GM18870 (cell line): ENCODE measurements around the gene RASA3.

Source experiments
- ATAC-seq: cut with Tn5 transposase; IDR thresholded peaks from one replicate; pipeline ENCODE4 v1.9.1; 2021; ENCODE audit warnings: moderate library complexity; ENCODE audit not compliant: unreplicated experiment

The RASA3 gene

DNA sequence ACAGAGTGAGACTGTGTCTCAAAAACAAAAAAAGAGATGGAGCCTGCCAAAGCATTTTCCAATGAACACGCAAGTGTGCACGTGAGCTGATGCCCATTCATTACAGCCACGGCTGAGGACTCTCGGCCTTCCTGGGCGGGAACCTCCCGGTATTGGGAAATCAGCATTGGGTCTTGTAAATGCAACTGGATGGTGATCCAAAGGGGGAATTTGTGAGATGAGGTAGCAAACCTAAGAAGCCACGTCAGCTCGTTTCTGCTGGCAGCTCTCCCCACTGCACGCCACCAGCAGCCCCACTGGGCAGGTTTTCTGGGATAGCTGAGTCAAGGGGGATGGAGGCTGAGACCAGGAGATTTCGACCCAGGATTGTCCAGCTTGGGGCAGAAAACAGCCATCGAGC is 170.0 kb downstream of the RASA3 start:
- ATAC-seq = no peak

DNA sequence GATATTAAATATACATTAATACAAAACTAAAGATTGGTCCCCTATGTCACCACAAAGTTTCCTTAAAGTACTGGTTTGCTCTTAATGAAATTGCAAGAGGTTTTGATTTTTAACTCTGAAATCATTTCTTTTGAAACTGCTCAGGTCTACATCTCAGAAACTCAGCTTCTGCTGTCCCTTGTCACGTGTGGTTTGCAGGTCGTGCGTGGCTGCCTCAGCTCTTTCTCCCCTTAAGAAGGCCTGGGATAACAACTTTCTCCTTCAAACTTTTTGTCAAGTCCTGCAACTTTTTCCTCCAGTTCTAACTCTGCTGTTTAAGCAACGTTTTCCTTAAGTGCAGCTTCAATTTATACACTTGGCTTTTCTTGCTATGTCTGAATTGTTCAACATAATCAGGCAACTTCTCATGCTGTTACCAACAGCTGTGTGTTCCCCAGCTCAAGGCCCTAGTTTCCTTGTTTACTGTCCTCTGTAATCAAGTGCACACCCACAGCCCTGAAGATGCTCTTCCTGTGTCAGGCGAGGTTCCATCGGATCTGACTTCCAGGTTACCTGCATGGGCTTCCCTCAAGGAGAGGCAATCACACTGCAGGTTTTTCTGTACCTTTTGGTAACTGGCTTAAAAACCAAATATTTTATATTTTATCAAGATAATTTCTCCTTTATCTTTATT is 172.0 kb downstream of the RASA3 start:
- ATAC-seq = no peak

DNA sequence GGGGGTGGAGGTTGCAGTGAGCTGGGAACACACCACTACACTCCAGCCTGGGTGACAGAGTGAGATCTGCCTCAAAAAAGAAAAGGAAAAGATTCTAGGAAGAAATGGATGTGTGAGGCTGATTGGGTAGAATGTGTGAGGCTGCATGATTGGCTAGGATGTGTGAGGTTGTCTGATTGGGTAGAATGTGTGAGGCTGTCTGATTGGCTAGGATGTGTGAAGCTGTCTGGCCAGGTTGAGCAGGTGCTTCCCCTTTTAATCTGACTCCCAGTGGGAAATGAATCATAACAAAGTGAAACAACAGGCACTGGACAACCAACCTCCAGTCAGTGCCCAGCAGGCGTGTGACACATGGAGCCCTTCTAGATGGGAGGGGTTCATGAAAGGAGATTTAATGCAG is 173.2 kb downstream of the RASA3 start:
- ATAC-seq = no peak

DNA sequence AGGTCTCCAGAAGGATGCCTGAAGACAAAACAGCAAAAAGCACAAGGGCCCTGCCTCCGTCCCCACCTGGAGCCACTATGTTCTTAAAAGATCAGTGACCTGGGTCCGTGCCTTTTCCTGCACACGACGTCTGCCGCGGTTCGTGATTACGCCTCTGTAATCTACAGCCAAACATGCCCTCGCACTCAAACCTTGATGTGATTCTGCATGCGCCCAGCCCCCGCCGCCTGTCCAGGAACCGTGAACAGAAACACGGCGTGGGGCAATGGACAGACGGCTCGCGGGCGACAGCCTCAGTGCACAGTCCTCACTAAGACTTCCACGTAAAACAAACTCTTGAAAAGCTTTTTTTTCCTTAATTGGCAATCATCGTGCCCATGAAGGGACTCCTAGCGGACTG is 174.1 kb downstream of the RASA3 start:
- no peak for ATAC-seq

DNA sequence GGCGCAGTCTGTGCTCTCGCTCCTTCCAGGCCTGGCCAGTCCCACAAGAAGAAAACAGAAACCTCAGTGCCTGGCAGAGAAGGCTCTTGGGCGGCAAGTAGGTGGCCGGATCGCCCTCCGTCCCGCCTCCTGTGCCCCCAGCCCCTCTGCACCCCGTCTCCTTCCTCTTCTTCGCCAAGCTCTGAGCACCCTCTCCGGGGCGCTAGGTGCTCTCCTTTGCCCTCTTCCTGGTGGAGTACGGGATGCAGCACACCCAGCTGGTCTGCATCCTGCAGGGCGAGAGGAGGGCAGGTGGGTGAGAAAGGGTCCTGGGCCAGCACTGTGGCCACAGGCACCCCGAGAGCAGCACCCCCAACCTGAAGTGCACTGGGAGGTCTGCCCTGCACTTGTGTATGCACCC is 175.9 kb downstream of the RASA3 start:
- no peak for ATAC-seq

DNA sequence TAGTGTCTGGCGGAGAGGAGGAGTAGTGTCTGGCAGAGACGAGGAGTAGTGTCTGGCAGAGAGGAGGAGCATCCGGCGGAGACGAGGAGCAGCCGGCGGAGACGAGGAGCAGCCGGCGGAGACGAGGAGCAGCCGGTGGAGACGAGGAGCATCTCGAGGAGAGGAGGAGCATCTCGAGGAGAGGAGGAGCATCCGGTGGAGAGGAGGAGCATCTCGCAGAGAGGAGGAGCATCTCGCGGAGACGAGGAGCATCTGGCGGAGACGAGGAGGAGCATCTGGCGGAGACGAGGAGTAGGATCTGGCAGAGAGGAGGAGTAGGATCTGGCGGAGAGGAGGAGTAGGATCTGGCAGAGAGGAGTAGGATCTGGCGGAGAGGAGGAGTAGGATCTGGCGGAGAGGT is 176.7 kb downstream of the RASA3 start:
- ATAC-seq = no peak

DNA sequence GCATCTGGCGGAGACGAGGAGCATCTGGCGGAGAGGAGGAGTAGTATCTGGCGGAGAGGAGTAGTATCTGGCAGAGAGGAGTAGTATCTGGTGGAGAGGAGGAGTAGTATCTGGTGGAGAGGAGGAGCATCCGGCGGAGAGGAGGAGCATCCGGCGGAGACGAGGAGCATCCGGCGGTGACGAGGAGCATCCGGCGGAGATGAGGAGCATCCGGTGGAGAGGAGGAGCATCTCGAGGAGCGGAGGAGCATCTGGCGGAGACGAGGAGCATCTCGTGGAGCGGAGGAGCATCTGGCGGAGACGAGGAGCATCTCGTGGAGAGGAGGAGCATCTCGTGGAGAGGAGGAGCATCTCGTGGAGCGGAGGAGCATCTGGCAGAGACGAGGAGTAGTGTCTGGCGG is 177.2 kb downstream of the RASA3 start:
- no peak for ATAC-seq

DNA sequence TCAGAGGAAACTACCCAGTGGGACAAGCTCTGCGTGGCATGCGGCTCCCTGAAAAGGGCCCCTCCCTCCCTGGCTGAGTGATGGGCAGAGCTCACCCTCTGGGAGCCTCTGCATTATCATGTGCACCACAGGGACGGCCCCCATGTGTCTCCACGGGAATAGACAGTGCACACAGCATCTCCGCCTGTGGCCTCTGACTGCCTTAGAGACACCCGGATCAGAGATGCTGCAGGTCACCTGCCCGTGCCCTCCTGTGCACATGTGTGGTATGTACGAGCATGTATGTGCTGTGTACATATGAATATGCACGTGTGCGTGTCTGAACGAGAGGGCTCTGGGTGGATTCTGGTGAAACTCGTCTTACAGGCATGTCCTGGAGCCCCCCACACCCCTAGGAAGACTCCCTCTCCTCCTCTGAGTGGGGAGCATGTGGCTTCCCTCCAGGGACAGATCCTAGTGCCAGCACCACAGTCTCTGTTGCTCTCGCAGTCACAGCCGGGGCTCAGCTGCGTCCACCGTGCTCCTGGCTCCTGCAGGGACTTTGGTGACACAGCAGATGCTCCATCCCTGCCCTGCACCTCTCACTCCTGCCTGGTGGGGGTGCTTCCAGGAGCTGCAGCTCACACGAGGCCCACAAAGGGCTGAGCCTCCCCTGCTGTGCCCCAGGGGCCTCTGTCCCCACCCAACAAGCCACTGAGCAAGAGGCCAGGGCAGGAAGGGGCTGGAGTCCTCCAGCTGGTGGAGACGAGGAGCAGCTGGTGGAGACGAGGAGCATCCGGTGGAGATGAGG is 178.2 kb downstream of the RASA3 start:
- ATAC-seq = no peak

DNA sequence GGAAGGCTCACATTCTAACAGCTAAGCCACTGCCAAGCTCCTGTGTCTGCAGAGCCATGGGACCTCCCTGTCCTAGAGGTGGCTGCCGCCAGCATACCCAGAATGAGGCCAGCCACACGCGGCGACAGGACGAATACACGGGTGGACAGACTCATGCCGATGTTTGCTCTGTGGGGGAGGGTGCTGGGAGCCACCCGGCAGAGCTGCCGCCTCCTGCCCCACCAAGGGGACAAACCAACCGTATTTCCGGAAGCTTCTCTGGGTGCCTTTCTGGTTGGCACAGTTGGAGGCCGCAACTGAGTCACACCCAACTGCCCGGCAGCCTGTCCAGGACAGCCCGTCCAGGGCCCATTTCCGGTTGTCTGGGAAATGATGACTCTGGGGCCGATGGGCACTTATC is 178.9 kb downstream of the RASA3 start:
- no peak for ATAC-seq

DNA sequence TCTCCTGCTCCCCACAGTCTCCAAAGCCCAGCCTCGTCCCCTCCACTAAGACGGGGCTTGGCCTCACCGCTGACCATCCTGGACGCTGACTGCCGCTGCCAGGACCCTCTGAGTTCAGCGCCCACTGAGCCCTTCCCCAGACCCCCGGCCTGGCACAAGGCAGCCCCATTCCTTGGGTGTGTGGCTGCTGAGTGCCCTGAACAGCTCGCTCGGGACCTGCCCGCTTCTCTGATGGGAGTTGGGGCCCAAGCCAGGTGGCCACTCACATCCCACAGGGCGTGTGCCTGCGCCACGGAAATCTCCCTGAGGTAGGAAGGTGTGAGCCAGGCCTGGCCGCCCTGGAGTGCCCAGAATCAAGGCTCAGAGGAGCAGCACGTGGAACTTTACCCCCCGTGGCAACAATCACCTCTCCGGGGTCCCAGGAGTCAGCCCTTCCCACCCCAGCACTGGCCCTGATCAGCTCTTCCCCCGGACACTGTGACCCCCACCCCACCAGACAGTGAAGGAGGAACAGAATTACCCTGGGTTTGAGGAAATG is 179.4 kb downstream of the RASA3 start:
- no peak for ATAC-seq

DNA sequence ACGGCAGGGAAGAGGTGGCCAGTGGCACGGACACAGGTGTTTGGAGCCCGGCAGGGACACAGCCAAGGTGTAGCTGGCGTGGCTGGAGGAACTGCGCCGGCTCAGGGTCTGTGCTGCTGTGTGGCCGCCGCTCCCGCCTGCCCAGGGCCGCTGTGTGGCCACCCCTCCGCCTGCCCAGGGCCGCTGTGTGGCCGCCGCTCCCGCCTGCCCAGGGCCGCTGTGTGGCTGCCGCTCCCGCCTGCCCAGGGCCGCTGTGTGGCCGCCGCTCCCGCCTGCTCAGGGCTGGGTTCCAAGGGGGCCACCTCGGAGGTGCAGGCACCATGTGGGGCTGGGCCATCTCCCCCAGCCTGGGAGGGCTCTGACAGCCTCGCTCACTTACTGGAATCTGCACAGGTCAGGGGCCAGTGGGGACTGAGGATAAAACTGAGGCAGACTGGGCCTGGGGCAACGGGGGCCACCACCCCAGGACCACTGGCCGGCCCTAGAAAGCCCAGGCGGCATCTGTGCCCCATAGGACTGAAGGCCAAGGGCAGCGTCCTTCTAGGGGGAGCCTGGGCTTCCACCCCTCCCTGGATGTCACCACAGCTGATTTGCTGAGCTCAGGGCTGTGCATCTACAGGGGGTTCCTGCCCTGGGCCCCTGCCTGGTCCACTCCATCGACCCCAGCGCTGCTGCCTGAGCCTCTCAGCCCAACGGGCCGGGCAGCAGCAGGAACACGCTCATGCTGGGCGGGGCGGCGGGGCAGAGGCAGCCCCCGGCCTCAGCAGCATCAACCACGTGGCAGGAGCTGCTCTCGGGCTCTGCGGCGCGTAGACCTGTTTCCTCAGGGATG is 180.1 kb downstream of the RASA3 start:
- ATAC-seq = no peak

DNA sequence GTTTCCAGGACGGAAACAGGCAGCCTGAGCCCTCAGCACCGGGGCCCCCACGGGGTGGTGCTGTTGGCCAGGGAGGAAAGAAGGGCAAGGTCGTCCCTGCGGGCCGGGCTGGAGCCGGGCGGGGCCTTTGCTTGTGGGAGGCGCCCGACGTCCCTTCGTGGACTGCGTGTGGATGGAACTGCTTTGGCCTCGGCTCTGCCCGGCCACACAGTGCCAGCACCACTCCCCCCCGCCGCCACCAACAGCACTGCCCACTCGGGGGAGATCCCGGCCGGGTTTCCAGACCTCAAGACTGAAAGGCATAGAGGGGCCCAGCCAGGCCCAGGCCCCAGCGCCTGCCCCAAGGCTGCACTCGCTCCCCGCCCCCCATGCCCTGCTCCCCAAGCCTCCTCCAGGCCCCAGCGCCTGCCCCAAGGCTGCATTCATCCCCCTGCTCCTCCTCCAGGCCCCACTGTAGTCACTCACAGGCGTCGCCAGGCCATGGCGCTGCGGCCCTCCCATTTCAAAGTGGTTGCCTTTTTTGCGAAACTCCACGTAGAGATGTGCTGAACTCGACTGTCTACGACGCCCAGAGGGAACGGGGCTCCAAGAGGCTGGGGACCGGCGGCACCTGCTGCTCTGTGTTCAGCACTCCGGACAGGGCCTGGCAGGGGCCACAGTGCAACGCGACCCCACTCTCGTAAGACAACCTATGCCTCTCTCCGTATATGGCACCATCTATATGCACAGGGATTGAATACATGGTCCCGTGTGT is 181.0 kb downstream of the RASA3 start:
- peak; percentile 53 for ATAC-seq

DNA sequence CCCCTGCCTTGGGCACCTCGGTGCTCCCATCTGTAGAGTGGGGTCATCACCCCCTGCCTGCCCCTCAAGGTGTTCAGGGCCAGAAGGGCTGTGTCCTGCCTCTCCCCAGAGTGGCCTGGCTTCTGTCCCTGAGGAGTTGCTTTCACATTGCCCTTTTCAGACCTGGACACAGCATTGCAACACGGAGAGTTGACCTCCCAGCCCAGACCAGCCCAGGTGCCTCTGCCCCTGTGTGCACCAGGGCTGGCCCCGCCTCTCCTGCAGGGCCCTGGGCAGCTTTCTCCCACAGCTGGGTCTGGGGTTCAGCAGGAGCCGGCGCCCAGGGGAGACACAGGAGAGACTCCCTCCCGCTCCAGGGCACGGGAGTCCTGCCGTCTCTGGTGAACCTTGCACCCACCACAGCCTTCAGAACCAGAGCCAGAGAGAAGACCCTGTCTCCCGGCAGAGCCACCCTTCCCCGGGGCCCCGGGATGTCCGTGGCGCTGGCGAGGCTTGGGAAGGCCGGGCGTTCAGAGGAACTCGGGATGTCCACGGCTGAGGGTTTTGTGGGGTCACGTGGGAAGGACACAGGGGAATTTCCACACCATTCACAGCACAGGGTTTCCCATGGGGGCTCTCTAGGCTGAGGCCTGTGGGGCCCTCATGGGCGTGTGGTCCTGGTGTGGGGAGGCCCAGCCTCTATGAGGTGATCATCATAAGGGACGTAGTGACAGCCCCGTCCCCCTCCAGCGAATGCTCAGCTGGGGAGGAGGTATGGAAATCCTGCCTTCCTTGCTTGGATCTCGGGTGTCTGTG is 181.8 kb downstream of the RASA3 start:
- ATAC-seq = no peak

DNA sequence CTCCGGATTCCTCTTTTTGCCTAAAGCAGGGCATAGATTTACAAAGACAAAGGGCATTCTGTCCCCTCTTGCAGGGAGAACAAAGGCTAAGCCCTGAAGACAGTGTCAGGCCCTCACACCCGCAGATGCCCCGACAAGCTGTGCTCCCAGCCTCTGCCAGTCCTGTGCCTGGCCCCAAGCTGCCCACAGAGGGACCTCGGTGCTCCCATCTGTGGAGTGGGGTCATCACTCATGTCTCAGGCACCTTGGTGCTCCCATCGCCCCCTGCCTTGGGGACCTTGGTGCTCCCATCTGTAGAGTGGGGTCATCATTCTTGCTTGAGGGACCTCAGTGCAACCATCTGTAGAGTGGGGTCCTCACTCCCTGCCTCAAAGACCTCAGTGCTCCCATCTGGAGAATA is 182.9 kb downstream of the RASA3 start:
- no peak for ATAC-seq

DNA sequence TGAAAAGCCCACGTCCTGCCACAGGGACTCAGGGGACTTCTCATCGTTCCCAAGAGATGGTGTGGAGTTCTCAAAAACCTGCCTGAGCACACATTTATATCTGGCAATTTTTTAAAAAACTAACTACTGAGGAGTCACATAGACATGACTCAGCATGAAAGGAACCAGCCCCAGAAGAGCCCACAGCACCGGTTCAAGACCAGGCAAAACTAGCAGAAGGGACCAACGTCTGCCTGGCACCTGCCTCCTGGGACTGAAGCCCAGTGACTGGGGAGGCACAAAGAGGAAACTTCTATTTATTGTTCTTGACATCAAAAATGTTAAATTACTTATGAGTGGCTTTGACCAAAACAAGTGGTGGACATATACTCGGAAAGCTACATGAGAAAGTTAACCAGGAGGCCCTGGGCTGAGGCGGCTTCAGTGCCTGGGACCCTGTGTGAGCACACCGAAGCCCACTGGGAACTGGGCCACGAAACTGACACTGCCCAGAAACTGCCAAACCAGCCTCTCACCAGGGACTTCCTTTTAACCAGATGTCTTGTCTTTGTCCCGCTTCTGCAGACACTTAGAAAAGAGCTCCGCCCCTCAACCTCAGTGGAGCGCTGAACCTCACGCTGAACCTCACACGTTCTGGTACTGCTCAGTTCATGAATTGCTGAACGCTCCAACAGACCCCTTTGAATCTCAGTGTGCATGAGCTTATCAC is 184.2 kb downstream of the RASA3 start:
- ATAC-seq = no peak

DNA sequence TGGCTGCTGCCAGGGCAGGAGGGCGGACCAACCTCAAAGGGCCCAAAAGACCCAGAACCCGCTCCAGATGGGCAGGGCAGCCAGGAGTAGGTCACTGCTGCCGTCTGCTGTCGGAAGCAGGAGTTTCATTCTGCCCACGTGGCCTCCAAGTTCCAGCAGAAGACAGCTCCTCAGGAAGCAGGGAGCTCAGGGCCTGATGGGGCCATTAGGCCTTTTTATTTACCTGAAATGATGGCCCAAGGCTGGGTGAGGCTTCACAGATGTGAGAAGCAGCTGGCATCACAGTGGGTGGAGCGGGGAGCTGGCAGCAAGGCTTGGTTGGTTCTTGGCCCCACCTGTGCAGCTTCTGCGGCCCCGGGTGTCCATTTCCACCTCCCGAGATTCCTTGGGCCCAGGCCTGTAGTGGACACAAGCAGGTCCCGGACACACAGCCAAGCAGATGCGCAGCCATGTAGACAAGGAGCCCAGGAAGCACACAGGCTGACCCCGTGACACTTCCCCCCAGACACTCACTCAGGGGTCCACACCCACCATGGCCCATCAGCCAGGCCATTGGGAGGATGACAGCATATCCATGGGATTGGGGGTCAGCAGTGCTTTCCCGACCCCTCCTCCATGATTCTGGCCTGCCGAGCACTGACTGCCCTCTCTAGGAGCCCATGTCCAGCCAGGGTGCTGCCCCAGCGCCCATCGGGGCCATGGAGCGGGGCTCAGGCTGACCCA is 185.0 kb downstream of the RASA3 start:
- no peak for ATAC-seq

DNA sequence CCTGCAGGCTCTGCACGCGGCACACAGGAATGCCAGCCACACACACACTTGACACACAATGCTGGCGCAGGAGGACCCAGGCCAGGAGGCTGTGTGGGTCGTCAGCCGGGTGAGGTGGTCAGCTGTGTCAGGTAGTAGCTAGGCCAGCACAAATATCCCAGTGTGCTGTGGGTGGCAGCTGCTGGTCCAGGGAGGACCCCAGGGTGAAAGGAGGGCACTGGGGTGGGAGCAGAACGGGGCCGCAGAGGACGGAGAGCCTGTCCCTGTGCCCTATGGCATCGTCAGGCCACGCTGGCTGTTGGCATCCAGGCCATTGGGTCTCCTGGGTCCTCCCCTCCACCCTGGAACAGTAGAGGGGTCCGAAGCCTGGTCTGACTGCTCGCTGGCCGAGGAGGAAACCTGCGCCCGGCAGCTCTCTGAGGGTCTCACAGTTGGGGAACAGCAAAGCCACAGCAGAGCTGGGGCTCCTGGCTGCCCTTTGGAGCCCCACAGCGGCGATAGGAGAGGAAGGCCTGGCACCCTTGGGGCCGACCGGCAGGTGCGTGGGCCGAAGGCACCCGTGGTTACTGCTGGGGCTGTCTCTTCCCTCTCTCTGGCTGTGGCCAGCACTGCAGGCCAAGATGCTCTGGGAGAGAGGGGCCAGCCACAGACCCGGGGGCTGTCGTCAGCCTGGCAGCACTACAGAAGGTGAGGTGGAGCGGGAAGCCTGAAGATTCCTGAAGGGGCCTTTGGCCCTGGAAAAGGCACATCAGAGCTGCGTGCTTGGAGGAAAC is 185.8 kb downstream of the RASA3 start:
- ATAC-seq = no peak

DNA sequence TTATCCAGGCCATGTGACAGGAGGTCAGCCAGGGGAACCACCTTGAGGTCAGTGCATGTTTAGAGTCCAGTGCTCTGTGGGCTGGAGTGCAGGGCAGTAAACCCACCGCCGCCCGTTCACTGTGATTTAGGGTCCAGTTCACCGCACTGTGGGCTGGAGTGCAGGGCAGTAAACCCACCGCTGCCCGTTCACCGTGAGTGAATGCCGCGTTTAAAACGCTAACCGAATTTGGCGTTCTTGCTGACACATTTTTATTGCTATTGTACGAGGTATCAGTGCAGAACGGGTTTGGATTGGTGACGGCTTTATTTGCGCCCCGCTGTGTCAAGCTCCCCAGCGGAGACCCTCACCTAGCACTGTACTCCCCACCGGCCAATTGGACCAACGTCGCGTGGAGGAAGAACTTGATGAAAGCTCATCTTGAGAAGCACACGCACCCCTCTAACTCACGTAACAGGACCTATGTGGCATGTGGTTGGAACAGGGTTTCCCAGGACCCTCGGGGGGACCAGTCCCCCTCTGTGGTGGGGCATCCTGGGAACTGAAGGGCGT is 186.5 kb downstream of the RASA3 start:
- no peak for ATAC-seq
